ENCODE results near the gene FSIP1.

GRCh38 chr15:39717134-39717533 is 65.5 kb downstream of the FSIP1 start:
- TF ChIP-seq CTCF (IDR thresholded peaks at IDR 0.05) (no peak), EZH2 (IDR thresholded peaks at IDR 0.05) (no peak)

Data from neural progenitor cell (in vitro differentiated cells).